22Rv1 (cell line): ENCODE measurements around the gene HOXD13.

ENCODE experiments used
- H3K27ac ChIP-seq: fragments of 450-650 bp; 2 replicates; pipeline ENCODE4 v1.5.1; 2017
- CTCF ChIP-seq: fragments of 450-650 bp; IDR thresholded peaks from 2 replicates; pipeline ENCODE4 v1.5.1; 2017; ENCODE audit warnings: mild to moderate bottlenecking
- ZFX ChIP-seq: fragments of 450-650 bp; IDR thresholded peaks from 2 replicates; pipeline ENCODE4 v1.6.1; 2017; ENCODE audit warnings: antibody characterized with exemption, borderline replicate concordance

Gene HOXD13

GRCh38 chr2:176110415-176111308 lies 18.1 kb downstream of the HOXD13 start:
- TF ChIP-seq CTCF: no peak
- TF ChIP-seq ZFX: no peak
- no peak overlapping the region for H3K27ac ChIP-seq

GRCh38 chr2:176111309-176111663 lies 18.8 kb downstream of the HOXD13 start:
- TF ChIP-seq ZFX: no peak
- TF ChIP-seq CTCF: peak; percentile 78
- no peak overlapping the region for H3K27ac ChIP-seq

- H3K27ac ChIP-seq: no peak overlapping the region
Measured at GRCh38 chr2:176111846-176112374, 19.4 kb downstream of the HOXD13 start.

GRCh38 chr2:176112375-176113302 lies 20.1 kb downstream of the HOXD13 start:
- no peak overlapping the region for H3K27ac ChIP-seq
- TF ChIP-seq CTCF (no peak), ZFX (no peak)

More at GRCh38 chr2:176111846-176112374, 19.4 kb downstream of the HOXD13 start:
- TF ChIP-seq ZFX (no peak), CTCF (no peak)

GRCh38 chr2:176114120-176114929 lies 21.8 kb downstream of the HOXD13 start:
- TF ChIP-seq ZFX: no peak
- TF ChIP-seq CTCF: no peak
- H3K27ac ChIP-seq: no peak overlapping the region

GRCh38 chr2:176114930-176115625 lies 22.6 kb downstream of the HOXD13 start:
- TF ChIP-seq ZFX (no peak), CTCF (no peak)
- H3K27ac ChIP-seq: no peak overlapping the region
